ENCODE data around the gene CEP162. TPM values are rescaled to one million over a fixed set of nuclear protein-coding genes. Genes with fewer than 3 reads are reported as not detected.
"Not testable (repeated sequence)": the region's sequence is repeated elsewhere in the genome, so short reads cannot be mapped to it uniquely, and the experiment has no call there.

CEP162 gene
- total RNA-seq, 2 donors from 2014 or later = 6.3 to 9.7 TPM

DNA sequence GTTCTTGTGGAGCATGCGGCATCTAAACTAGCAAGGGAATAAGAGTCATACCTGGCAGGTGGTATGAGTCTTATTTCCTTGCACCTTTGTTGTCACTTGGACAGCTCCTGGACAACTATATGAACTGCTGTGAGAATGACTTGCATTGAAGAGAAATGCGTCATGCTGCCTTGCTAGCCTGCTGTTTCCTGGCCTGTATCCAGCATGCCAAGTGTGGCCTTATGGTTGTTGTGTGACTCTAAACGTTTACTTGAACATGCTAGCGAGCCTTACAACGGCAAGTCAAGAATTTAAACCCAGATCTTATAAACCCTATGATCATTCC is 90.4 kb downstream of the CEP162 start:
- Histone ChIP-seq H3K27ac (no peak overlapping the region), H3K4me1 (ENCODE audit: control insufficient read depth in 1 of 2, low read depth in 2 of 2) (no peaks in the 10 kb centered on the region), H3K36me3 (no peaks in the 10 kb centered on the region), H3K27me3 (replicated peaks; ENCODE audit: insufficient read depth) (no peaks in the 10 kb centered on the region), H3K9me3 (no peaks in the 10 kb centered on the region), H3K4me3 (no peak overlapping the region)
- DNase-seq (ENCODE audit: low spot score) (no peak), ATAC-seq (ENCODE audit: insufficient number of reproducible peaks, low FRiP score, low read depth) (no peak)
- TF ChIP-seq, protein P1, sequence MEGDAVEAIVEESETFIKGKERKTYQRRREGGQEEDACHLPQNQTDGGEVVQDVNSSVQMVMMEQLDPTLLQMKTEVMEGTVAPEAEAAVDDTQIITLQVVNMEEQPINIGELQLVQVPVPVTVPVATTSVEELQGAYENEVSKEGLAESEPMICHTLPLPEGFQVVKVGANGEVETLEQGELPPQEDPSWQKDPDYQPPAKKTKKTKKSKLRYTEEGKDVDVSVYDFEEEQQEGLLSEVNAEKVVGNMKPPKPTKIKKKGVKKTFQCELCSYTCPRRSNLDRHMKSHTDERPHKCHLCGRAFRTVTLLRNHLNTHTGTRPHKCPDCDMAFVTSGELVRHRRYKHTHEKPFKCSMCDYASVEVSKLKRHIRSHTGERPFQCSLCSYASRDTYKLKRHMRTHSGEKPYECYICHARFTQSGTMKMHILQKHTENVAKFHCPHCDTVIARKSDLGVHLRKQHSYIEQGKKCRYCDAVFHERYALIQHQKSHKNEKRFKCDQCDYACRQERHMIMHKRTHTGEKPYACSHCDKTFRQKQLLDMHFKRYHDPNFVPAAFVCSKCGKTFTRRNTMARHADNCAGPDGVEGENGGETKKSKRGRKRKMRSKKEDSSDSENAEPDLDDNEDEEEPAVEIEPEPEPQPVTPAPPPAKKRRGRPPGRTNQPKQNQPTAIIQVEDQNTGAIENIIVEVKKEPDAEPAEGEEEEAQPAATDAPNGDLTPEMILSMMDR (IDR thresholded peaks at IDR 0.05) = no peak

DNA sequence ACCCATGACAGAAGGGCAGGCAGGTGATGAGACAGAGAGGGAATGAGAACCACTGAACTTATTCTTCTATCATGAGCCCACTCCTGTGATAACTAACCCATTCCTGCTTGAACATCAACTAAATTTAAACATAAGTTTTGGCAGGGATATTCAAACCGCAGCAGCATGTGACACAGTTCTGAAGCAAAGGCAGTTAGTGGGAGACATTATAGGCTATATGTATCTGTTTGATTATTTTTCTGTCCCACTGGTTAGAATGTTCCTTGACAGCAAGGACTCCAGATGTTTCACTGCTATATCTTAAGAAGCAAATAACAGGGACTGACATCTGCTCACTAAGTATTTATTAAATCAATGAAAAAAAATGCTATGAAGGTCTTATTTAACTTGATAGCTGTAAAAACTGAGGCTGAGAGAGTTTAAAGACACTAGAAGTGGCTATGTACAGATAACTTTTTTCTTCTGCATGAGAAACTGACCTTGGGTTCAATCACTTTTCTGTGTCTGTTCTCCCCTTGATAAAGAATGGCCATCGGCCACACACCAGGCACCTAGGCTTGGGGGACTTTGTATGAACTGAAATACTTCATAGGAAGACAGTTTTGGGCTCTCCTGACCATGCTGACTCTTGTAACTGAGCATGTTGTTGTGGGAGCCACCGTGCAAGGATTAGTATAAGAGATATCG is 90.9 kb downstream of the CEP162 start:
- H3K27me3 ChIP-seq (replicated peaks; ENCODE audit: insufficient read depth) = no peaks in the 10 kb centered on the region
- H3K27ac ChIP-seq = no peak overlapping the region
- H3K36me3 ChIP-seq = no peaks in the 10 kb centered on the region
- ATAC-seq (ENCODE audit: insufficient number of reproducible peaks, low FRiP score, low read depth) = no peak
- TF ChIP-seq, protein P1 (IDR thresholded peaks at IDR 0.05) = no peak
- H3K4me1 ChIP-seq (ENCODE audit: control insufficient read depth in 1 of 2, low read depth in 2 of 2) = no peaks in the 10 kb centered on the region
- H3K9me3 ChIP-seq = no peaks in the 10 kb centered on the region
- H3K4me3 ChIP-seq = no peak overlapping the region
- no peak for DNase-seq (ENCODE audit: low spot score)

DNA sequence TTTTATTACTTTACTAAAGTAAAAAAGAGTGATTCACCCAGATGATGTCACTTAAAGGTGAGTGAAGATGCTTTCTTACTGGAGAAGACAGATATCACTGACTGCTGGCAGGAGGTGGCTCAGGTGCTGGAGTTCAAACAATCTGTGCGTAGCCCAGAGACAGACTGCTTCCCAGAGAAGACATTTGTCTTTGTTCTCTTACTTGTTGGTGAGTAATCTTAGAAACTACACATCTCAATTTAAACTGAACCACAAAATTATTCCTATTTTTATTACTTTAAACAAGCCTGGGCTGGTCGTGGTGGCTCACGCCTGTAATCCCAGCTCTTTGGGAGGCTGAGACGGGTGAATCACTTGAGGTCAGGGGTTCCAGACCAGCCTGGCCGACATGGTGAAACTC is 92.2 kb downstream of the CEP162 start:
- H3K27me3 ChIP-seq (replicated peaks; ENCODE audit: insufficient read depth) = no peaks in the 10 kb centered on the region
- DNase-seq (ENCODE audit: low spot score) (no peak), ATAC-seq (ENCODE audit: insufficient number of reproducible peaks, low FRiP score, low read depth) (no peak)
- H3K9me3 ChIP-seq = no peaks in the 10 kb centered on the region
- H3K4me1 ChIP-seq (ENCODE audit: control insufficient read depth in 1 of 2, low read depth in 2 of 2) = no peaks in the 10 kb centered on the region
- no peak overlapping the region for H3K4me3 ChIP-seq
- H3K36me3 ChIP-seq = no peaks in the 10 kb centered on the region
- no peak overlapping the region for H3K27ac ChIP-seq
- TF ChIP-seq, protein P1 (IDR thresholded peaks at IDR 0.05) = no peak

DNA sequence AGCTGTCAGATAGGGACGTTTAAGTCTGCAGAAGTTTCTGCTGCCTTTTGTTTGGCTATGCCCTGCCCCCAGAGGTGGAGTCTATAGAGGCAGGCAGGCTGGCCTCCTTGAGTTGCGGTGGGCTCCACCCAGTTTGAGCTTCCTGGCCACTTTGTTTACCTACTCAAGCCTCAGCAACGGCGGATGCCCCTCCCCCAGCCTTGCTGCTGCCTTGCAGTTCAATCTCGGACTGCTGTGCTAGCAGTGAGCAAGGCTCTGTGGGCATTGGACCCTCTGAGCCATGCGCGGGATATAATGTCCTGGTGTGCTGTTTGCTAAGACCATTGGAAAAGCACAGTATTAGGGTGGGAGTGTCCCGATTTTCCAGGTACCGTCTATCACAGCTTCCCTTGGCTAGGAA is 94.1 kb downstream of the CEP162 start:
- not testable (repeated sequence) for H3K4me1 ChIP-seq (ENCODE audit: control insufficient read depth in 1 of 2, low read depth in 2 of 2); ATAC-seq (ENCODE audit: insufficient number of reproducible peaks, low FRiP score, low read depth); H3K4me3 ChIP-seq; H3K27ac ChIP-seq; H3K9me3 ChIP-seq; H3K27me3 ChIP-seq (replicated peaks; ENCODE audit: insufficient read depth); DNase-seq (ENCODE audit: low spot score); H3K36me3 ChIP-seq

DNA sequence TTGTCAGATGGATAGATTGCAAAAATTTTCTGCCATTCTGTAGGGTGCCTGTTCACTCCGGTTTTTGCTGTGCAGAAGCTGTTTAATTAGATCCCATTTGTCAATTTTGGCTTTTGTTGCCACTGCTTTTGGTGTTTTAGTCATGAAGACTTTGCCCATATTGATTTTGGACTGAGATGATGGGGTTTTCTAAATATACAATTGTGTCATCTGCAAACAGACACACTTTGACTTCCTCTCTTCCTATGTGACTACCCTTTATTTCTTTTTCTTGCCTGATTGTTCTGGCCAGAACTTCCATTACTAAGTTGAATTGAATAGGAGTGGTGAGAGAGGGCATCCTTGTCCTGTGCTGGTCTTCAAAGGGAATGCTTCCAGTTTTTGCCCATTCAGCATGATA is 97.9 kb downstream of the CEP162 start:
- H3K4me3 ChIP-seq; H3K9me3 ChIP-seq; H3K36me3 ChIP-seq; DNase-seq (ENCODE audit: low spot score); H3K27ac ChIP-seq; H3K4me1 ChIP-seq (ENCODE audit: control insufficient read depth in 1 of 2, low read depth in 2 of 2); H3K27me3 ChIP-seq (replicated peaks; ENCODE audit: insufficient read depth); ATAC-seq (ENCODE audit: insufficient number of reproducible peaks, low FRiP score, low read depth): not testable (repeated sequence)

DNA sequence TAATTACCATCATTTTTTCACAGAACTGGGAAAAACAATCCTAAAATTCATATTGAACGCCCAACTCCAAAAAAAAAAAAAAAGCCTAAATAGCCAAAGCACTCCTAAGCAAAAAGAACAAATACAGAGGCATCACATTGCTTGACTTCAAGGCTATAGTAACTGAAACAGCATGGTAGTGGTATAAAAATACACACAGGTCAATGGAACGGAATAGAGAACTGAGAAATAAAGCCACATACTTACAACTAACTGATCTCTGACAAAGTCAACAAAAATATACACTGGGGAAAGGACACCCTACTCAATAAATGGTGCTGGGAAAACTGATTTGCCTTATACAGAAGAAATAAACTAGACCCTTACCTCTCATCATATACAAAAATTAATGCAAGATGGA is 104.3 kb downstream of the CEP162 start:
- ATAC-seq (ENCODE audit: insufficient number of reproducible peaks, low FRiP score, low read depth) = no peak
- H3K36me3 ChIP-seq = peaks cover 6% of the 10 kb centered on the region

More for the DNA sequence above, 104.3 kb downstream of the CEP162 start:
- Histone ChIP-seq H3K4me1 (ENCODE audit: control insufficient read depth in 1 of 2, low read depth in 2 of 2) (no peaks in the 10 kb centered on the region), H3K9me3 (no peaks in the 10 kb centered on the region), H3K27me3 (replicated peaks; ENCODE audit: insufficient read depth) (no peaks in the 10 kb centered on the region), H3K27ac (no peak overlapping the region), H3K4me3 (no peak overlapping the region)
- DNase-seq (ENCODE audit: low spot score) = no peak
- TF ChIP-seq, protein P1 (IDR thresholded peaks at IDR 0.05) = no peak

All from thoracic aorta (tissue), 2 donors.